PFSK-1 (cell line): ENCODE results near the gene CCER1.

Source experiments
- FOXP2 ChIP-seq: optimal IDR thresholded peaks from 2 replicates; pipeline ENCODE3; 2011; ENCODE audit warnings: borderline replicate concordance, control low read depth, inconsistent platforms; ENCODE audit not compliant: insufficient read depth; ENCODE audit errors: extremely low read length, extremely low read depth
- POLR2AphosphoS5 ChIP-seq: IDR thresholded peaks from 2 replicates; pipeline ENCODE4 v1.6.1; 2012; ENCODE audit warnings: low read depth, mild to moderate bottlenecking, control low read depth, low read length, moderate library complexity
- REST ChIP-seq, 2 experiments: IDR thresholded peaks; 2 replicates each; pipeline versions ENCODE4 v1.6.1 to v1.8.0; 2011 to 2012; ENCODE audit warnings: low read depth in 2 of 2, low read length in 2 of 2, control low read depth in 1 of 2, inconsistent platforms in 1 of 2, mild to moderate bottlenecking in 1 of 2, moderate library complexity in 1 of 2; ENCODE audit not compliant: insufficient read depth in 1 of 2
- SIN3A ChIP-seq: IDR thresholded peaks from 2 replicates; pipeline ENCODE4 v1.6.1; 2012; ENCODE audit warnings: mild to moderate bottlenecking, low read length, moderate library complexity, borderline replicate concordance; ENCODE audit not compliant: insufficient read depth
- TAF1 ChIP-seq: IDR thresholded peaks from 2 replicates; pipeline ENCODE4 v1.6.1; 2012; ENCODE audit warnings: low read length, control low read depth, borderline replicate concordance; ENCODE audit not compliant: insufficient read depth

- no peak for TF ChIP-seq REST (IDR thresholded peaks at IDR 0.05; ENCODE audit: insufficient read depth in 1 of 2, low read depth in 2 of 2, low read length in 2 of 2)
- no peak for TF ChIP-seq POLR2AphosphoS5
- no peak for TF ChIP-seq TAF1
- no peak for TF ChIP-seq SIN3A
- no peak for TF ChIP-seq FOXP2
Measured at GRCh38 chr12:90945070-90945649, 9.8 kb downstream of the CCER1 start.
